Bronchial epithelial cell (primary cell): ENCODE results near the gene KLK11. TPM values are rescaled to one million over a fixed set of nuclear protein-coding genes. Genes with fewer than 3 reads are reported as not detected.

Source experiments
- DNase-seq: peaks from one replicate; pipeline ENCODE4 v3.0.0-alpha.2; 2010; ENCODE audit warnings: low read depth
- FAIRE-seq: peaks from 2 replicates; lab custom pipeline; 2011; peaks lifted over from hg19 to GRCh38; lab: Jason Lieb, UNC
- H3K27me3 ChIP-seq: 2 replicates; pipeline ENCODE4 v1.5.1; 2011; ENCODE audit warnings: low read length; ENCODE audit not compliant: control insufficient read depth, insufficient read depth
- H3K36me3 ChIP-seq: 2 replicates; pipeline ENCODE4 v1.5.1; 2011; ENCODE audit warnings: low read length; ENCODE audit not compliant: control insufficient read depth, insufficient read depth
- H3K4me3 ChIP-seq: 2 replicates; pipeline ENCODE4 v1.5.1; 2011; ENCODE audit warnings: mild to moderate bottlenecking, low read depth, low read length, control low read depth
- total RNA-seq: library from RNA; depleted of rRNA; stranded (reverse); fragments of >200 nt; gene quantifications from 2 replicates; pipeline ENCODE4 v1.2.1, GENCODE V29; 2014
- TF ChIP-seq, protein P1 (sequence below): IDR thresholded peaks from 2 replicates; pipeline ENCODE4 v1.5.1; 2011; ENCODE audit warnings: mild to moderate bottlenecking, moderate library complexity, low read length, control low read depth, inconsistent platforms; ENCODE audit not compliant: insufficient read depth, severe bottlenecking

Gene KLK11, protein sequence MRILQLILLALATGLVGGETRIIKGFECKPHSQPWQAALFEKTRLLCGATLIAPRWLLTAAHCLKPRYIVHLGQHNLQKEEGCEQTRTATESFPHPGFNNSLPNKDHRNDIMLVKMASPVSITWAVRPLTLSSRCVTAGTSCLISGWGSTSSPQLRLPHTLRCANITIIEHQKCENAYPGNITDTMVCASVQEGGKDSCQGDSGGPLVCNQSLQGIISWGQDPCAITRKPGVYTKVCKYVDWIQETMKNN
- 1.6 and 52.0 TPM in 2 replicates for total RNA-seq

- H3K4me3 ChIP-seq = peak within 1 kb of the TSS; percentile 27
- FAIRE-seq = no peak
- TF ChIP-seq, protein P1, sequence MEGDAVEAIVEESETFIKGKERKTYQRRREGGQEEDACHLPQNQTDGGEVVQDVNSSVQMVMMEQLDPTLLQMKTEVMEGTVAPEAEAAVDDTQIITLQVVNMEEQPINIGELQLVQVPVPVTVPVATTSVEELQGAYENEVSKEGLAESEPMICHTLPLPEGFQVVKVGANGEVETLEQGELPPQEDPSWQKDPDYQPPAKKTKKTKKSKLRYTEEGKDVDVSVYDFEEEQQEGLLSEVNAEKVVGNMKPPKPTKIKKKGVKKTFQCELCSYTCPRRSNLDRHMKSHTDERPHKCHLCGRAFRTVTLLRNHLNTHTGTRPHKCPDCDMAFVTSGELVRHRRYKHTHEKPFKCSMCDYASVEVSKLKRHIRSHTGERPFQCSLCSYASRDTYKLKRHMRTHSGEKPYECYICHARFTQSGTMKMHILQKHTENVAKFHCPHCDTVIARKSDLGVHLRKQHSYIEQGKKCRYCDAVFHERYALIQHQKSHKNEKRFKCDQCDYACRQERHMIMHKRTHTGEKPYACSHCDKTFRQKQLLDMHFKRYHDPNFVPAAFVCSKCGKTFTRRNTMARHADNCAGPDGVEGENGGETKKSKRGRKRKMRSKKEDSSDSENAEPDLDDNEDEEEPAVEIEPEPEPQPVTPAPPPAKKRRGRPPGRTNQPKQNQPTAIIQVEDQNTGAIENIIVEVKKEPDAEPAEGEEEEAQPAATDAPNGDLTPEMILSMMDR = no peak
- H3K27me3 ChIP-seq = peaks cover 2% of the 10 kb centered on the region
- DNase-seq = no peak
- no peaks in the 10 kb centered on the region for H3K36me3 ChIP-seq
Measured at GRCh38 chr19:51026554-51026831, at the start of gene KLK11. Gene KLK11, minus strand, starts transcription at chr19:51026616. Its CDS starts 985 bp downstream, at chr19:51025631.

- FAIRE-seq (no peak), DNase-seq (peak; percentile 38)
Measured at GRCh38 chr19:51075998-51076397, 49.6 kb upstream of the KLK11 start.

GRCh38 chr19:51071095-51071405 is 44.6 kb upstream of the KLK11 start:
- Histone ChIP-seq H3K27me3 (no peaks in the 10 kb centered on the region), H3K4me3 (no peak overlapping the region), H3K36me3 (no peaks in the 10 kb centered on the region)
- TF ChIP-seq, protein P1 = no peak
- FAIRE-seq (no peak), DNase-seq (peak; percentile 39)

More at GRCh38 chr19:51075998-51076397, 49.6 kb upstream of the KLK11 start:
- Histone ChIP-seq H3K36me3 (no peaks in the 10 kb centered on the region), H3K27me3 (no peaks in the 10 kb centered on the region), H3K4me3 (no peak overlapping the region)
- TF ChIP-seq, protein P1 = no peak

DNA sequence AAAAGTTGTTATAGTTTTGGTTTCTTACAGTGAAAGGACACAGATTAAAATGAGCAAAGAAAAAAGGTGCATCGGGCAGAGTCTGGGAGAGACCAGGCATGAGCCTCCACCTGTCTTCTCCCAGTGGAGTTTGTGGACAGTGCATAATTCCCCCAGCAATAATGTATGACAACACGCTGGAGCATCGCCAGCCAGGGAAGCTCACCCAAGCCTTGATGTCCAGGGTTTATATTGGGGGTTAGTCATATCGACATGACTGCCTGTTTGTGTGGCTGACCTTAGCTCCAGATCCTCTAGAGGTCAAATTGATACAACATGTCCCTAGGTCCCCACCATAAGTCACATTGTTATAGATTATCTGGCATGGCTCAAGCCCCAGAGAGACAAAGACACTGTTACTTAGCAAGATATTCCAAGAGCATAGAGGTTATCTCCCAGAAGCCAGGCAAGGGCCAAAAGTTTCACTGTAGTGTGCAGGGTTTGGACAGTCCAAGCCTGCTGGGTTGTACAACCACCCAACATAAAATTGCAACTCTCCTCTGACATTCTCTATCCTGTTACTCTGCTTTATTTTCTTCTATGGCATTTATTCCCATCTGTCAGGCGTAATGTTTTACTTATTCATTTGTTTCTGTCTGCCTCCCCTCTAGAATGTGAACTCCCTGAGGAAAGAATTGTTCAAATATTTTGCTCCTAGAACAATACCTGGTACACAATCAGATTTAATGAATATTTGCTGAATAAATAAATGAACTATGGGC is 44.1 kb upstream of the KLK11 start:
- TF ChIP-seq, protein P1 = no peak
- H3K27me3 ChIP-seq = no peaks in the 10 kb centered on the region

GRCh38 chr19:51066393-51067186 is 40.2 kb upstream of the KLK11 start:
- TF ChIP-seq, protein P1 = no peak
- FAIRE-seq (no peak), DNase-seq (no peak)
- H3K36me3 ChIP-seq = no peaks in the 10 kb centered on the region
- no peak overlapping the region for H3K4me3 ChIP-seq
- no peaks in the 10 kb centered on the region for H3K27me3 ChIP-seq

More for the DNA sequence above, 44.1 kb upstream of the KLK11 start:
- no peak for FAIRE-seq
- Histone ChIP-seq H3K4me3 (no peak overlapping the region), H3K36me3 (no peaks in the 10 kb centered on the region)
- no peak for DNase-seq
